Raji (cell line): ENCODE data around the gene FAM25A.
"Not testable (repeated sequence)": the region's sequence is repeated elsewhere in the genome, so short reads cannot be mapped to it uniquely, and the experiment has no call there.

Source experiments
- POLR2A ChIP-seq: IDR thresholded peaks from 2 replicates; pipeline ENCODE4 v1.6.1; 2011; ENCODE audit warnings: low read depth, low read length, control low read depth; ENCODE audit not compliant: insufficient read depth

Gene FAM25A

GRCh38 chr10:87020056-87020455 lies at the start of gene FAM25A:
Gene FAM25A (plus strand): TSS chr10:87020294. CDS start chr10:87020325, 31 bp downstream.
- TF ChIP-seq POLR2A, result not testable (repeated sequence)

GRCh38 chr10:86970982-86971231 lies 49.2 kb upstream of the FAM25A start:
- no peak for TF ChIP-seq POLR2A

- TF ChIP-seq POLR2A, result no peak
Observed at GRCh38 chr10:86971232-86971991, 48.7 kb upstream of the FAM25A start.

- no peak for TF ChIP-seq POLR2A
Observed at GRCh38 chr10:86972613-86973380, 47.3 kb upstream of the FAM25A start.

GRCh38 chr10:86974484-86974883 lies 45.6 kb upstream of the FAM25A start:
- TF ChIP-seq POLR2A, result no peak

GRCh38 chr10:86976362-86977056 lies 43.6 kb upstream of the FAM25A start:
- no peak for TF ChIP-seq POLR2A

- no peak for TF ChIP-seq POLR2A
Observed at GRCh38 chr10:86979296-86979818, 40.7 kb upstream of the FAM25A start.

- no peak for TF ChIP-seq POLR2A
Observed at GRCh38 chr10:86979977-86980448, 40.1 kb upstream of the FAM25A start.

- TF ChIP-seq POLR2A, result no peak
Observed at GRCh38 chr10:86981716-86982115, 38.4 kb upstream of the FAM25A start.

- no peak for TF ChIP-seq POLR2A
Observed at GRCh38 chr10:86988520-86988919, 31.6 kb upstream of the FAM25A start.

- TF ChIP-seq POLR2A, result no peak
Observed at GRCh38 chr10:86992456-86992855, 27.6 kb upstream of the FAM25A start.

GRCh38 chr10:86992929-86993328 lies 27.2 kb upstream of the FAM25A start:
- no peak for TF ChIP-seq POLR2A

- TF ChIP-seq POLR2A, result no peak
Observed at GRCh38 chr10:87000491-87000890, 19.6 kb upstream of the FAM25A start.

GRCh38 chr10:87030912-87031635 lies 11.0 kb downstream of the FAM25A start:
- no peak for TF ChIP-seq POLR2A

- TF ChIP-seq POLR2A, result no peak
Observed at GRCh38 chr10:87036623-87037022, 16.5 kb downstream of the FAM25A start.
